ENCODE results near the gene AHDC1. TPM values are rescaled to one million over a fixed set of nuclear protein-coding genes. Genes with fewer than 3 reads are reported as not detected.
"Not testable (repeated sequence)": the region's sequence is repeated elsewhere in the genome, so short reads cannot be mapped to it uniquely, and the experiment has no call there.

AHDC1 gene
- total RNA-seq, 1 donor from 2014 or later: 61.6 TPM

- DNase-seq (ENCODE audit: low spot score): no peak
Measured at GRCh38 chr1:27518808-27519207, 85.1 kb downstream of the AHDC1 start.

GRCh38 chr1:27517907-27518718 lies 85.8 kb downstream of the AHDC1 start:
- DNase-seq (ENCODE audit: low spot score): peak; percentile 54

GRCh38 chr1:27517301-27517700 lies 86.6 kb downstream of the AHDC1 start:
- no peak for DNase-seq (ENCODE audit: low spot score)

- no peak for DNase-seq (ENCODE audit: low spot score)
Measured at GRCh38 chr1:27515626-27516025, 88.3 kb downstream of the AHDC1 start.

GRCh38 chr1:27513958-27514357 lies 90.0 kb downstream of the AHDC1 start:
- no peak for DNase-seq (ENCODE audit: low spot score)

- DNase-seq (ENCODE audit: low spot score): no peak
Measured at GRCh38 chr1:27513528-27513927, 90.4 kb downstream of the AHDC1 start.

- no peak for DNase-seq (ENCODE audit: low spot score)
Measured at GRCh38 chr1:27509127-27510080, 94.5 kb downstream of the AHDC1 start.

GRCh38 chr1:27507960-27508665 lies 95.8 kb downstream of the AHDC1 start:
- no peak for DNase-seq (ENCODE audit: low spot score)

- DNase-seq (ENCODE audit: low spot score): no peak
Measured at GRCh38 chr1:27506703-27507102, 97.2 kb downstream of the AHDC1 start.

GRCh38 chr1:27505420-27505680 lies 98.6 kb downstream of the AHDC1 start:
- no peak for DNase-seq (ENCODE audit: low spot score)

- DNase-seq (ENCODE audit: low spot score): peak; percentile 69
Measured at GRCh38 chr1:27504588-27505419, 99.1 kb downstream of the AHDC1 start.

- no peak for DNase-seq (ENCODE audit: low spot score)
Measured at GRCh38 chr1:27503844-27504587, 99.9 kb downstream of the AHDC1 start.

GRCh38 chr1:27503033-27503432 lies 100.9 kb downstream of the AHDC1 start:
- no peak for DNase-seq (ENCODE audit: low spot score)

GRCh38 chr1:27501159-27501558 lies 102.8 kb downstream of the AHDC1 start:
- not testable (repeated sequence) for DNase-seq (ENCODE audit: low spot score)

- no peak for DNase-seq (ENCODE audit: low spot score)
Measured at GRCh38 chr1:27499142-27499541, 104.8 kb downstream of the AHDC1 start.

- DNase-seq (ENCODE audit: low spot score): no peak
Measured at GRCh38 chr1:27496604-27497155, 107.3 kb downstream of the AHDC1 start.

GRCh38 chr1:27492796-27493195 lies 111.1 kb downstream of the AHDC1 start:
- no peak for DNase-seq (ENCODE audit: low spot score)

- DNase-seq (ENCODE audit: low spot score): peak; percentile 27
Measured at GRCh38 chr1:27491748-27492700, 111.9 kb downstream of the AHDC1 start.
